Testis (tissue), 5 donors: ENCODE measurements around the gene MMADHC. TPM values are rescaled to one million over a fixed set of nuclear protein-coding genes. Genes with fewer than 3 reads are reported as not detected.

Experiments
- DNase-seq: peaks from one replicate; pipeline ENCODE4 v3.0.0-alpha.2; 2019
- H3K27ac ChIP-seq, 2 donors: fragments of 200-600 bp; sonication (generic); one replicate each; pipeline ENCODE4 v1.5.1; 2019
- H3K27me3 ChIP-seq: fragments of 200-600 bp; sonication (generic); one replicate; pipeline ENCODE4 v1.5.1; 2019
- H3K36me3 ChIP-seq: fragments of 200-600 bp; sonication (generic); one replicate; pipeline ENCODE4 v1.5.1; 2017; ENCODE audit warnings: low read depth; ENCODE audit errors: missing control alignments
- H3K4me1 ChIP-seq: fragments of 200-600 bp; sonication (generic); one replicate; pipeline ENCODE4 v1.5.1; 2019
- H3K4me3 ChIP-seq, 2 donors: fragments of 200-600 bp; sonication (generic); one replicate each; pipeline ENCODE4 v1.5.1; 2017 to 2019
- H3K9me3 ChIP-seq: fragments of 200-600 bp; sonication (generic); one replicate; pipeline ENCODE4 v1.5.1; 2017
- CTCF ChIP-seq, 3 experiments: fragments of 450-650 bp in 2 of 3; fragments of 200-600 bp in 1 of 3; sonication (generic) in 1 of 3; IDR thresholded peaks; one replicate each; pipeline ENCODE4 v1.5.1; 2016 to 2019; ENCODE audit warnings: antibody characterized with exemption in 3 of 3, mild to moderate bottlenecking in 2 of 3, moderate library complexity in 1 of 3
- POLR2A ChIP-seq: fragments of 450-650 bp; IDR thresholded peaks from one replicate; pipeline ENCODE4 v1.6.1; 2017; ENCODE audit warnings: antibody characterized with exemption, mild to moderate bottlenecking, moderate library complexity
- WGBS, 2 donors: methylation state at CpG; one replicate each; pipeline ENCODE4 v1.1.5; 2018; 5-methylcytosine and 5-hydroxymethylcytosine counted together
- intact Hi-C: fragments of 100-400 bp; cut with DNase I; formaldehyde crosslinking; loops from one replicate; pipeline ENCODE4 v1.15.1; 2023; ENCODE audit warnings: low total_unique reads
- long read RNA-seq, 2 donors: transcript quantifications; one replicate each; lab custom pipeline, GENCODE V29; 2026
- polyA plus RNA-seq: library from polyadenylated mRNA; stranded (reverse); fragments of 350-450 nt; fragmentation: Illumina TruSeq; extraction: RNeasy Lipid Tissue Mini Kit (QIAGEN cat#74804); gene quantifications from one replicate; pipeline ENCODE4 v1.2.3, GENCODE V29; 2014; ENCODE audit warnings: low read depth, low replicate concordance; ENCODE audit not compliant: insufficient read depth
- total RNA-seq, 2 donors: library from RNA; depleted of rRNA; stranded (reverse); fragments of >200 nt; gene quantifications; one replicate each; pipeline ENCODE4 v1.2.3, GENCODE V29; 2016

The MMADHC gene
- total RNA-seq (10 to 100 TPM; 46.2 to 55.3 TPM), polyA plus RNA-seq (133 TPM)
- long read RNA-seq, donor 1, transcript MMADHC-203 (7 exons, 1,726 nt): minor isoform, 5 of 61 reads
- long read RNA-seq, donor 1, transcript MMADHC-201 (8 exons, 1,436 nt): major isoform, 55 of 61 reads
- long read RNA-seq, donor 1, partial matches to known transcripts: 0 of 61 reads
- long read RNA-seq, donor 1, other reads (novel, unspliced or antisense): 0 of 61 reads
- long read RNA-seq, donor 2, transcript MMADHC-201 (8 exons, 1,436 nt): major isoform, 33 of 42 reads
- long read RNA-seq, donor 2, partial matches to known transcripts: 7 of 42 reads
- long read RNA-seq, donor 2, other reads (novel, unspliced or antisense): 0 of 42 reads

- DNase-seq: peak; percentile 97
- no peaks in the 10 kb centered on the region for H3K27me3 ChIP-seq
- TF ChIP-seq POLR2A (peak; percentile 83), CTCF (IDR thresholded peaks at IDR 0.05) (no peak)
- no peaks in the 10 kb centered on the region for H3K9me3 ChIP-seq
- intact Hi-C loops: no loop called here
- H3K4me3 ChIP-seq: peak within 1 kb of the TSS; percentile 69 to 77
- 0 to 1% methylated on average over 27 to 45 of the region's 45 CpGs for WGBS, 2 donors
- peaks cover 12% of the 10 kb centered on the region for H3K4me1 ChIP-seq
- H3K36me3 ChIP-seq: no peaks in the 10 kb centered on the region
- peak within 1 kb of the TSS; percentile 87 to 94 for H3K27ac ChIP-seq
These were observed at the start of gene MMADHC for GRCh38 chr2:149587220-149587949. Gene MMADHC, minus strand, starts transcription at chr2:149587775. Its CDS starts 678 bp downstream, at chr2:149587097.

GRCh38 chr2:149634103-149634502 is 46.5 kb upstream of the MMADHC start:
- TF ChIP-seq POLR2A (no peak), CTCF (IDR thresholded peaks at IDR 0.05) (no peak)
- H3K4me3 ChIP-seq: no peak overlapping the region
- H3K27ac ChIP-seq: no peak overlapping the region
- H3K9me3 ChIP-seq: no peaks in the 10 kb centered on the region
- H3K36me3 ChIP-seq: no peaks in the 10 kb centered on the region
- 83 to 84% methylated on average over 5 of the region's 5 CpGs for WGBS, 2 donors
- intact Hi-C loops: no loop called here
- no peaks in the 10 kb centered on the region for H3K27me3 ChIP-seq
- no peaks in the 10 kb centered on the region for H3K4me1 ChIP-seq
- no peak for DNase-seq

GRCh38 chr2:149630445-149630844 is 42.9 kb upstream of the MMADHC start:
- Histone ChIP-seq H3K27ac (no peak overlapping the region), H3K27me3 (no peaks in the 10 kb centered on the region), H3K9me3 (no peaks in the 10 kb centered on the region), H3K4me1 (no peaks in the 10 kb centered on the region), H3K4me3 (no peak overlapping the region), H3K36me3 (no peaks in the 10 kb centered on the region)
- 92 to 100% methylated on average over 1 of the region's 1 CpG for WGBS, 2 donors
- DNase-seq: no peak
- TF ChIP-seq CTCF (IDR thresholded peaks at IDR 0.05): no peak
- TF ChIP-seq POLR2A: no peak
- intact Hi-C loops: no loop called here

- TF ChIP-seq POLR2A (no peak), CTCF (IDR thresholded peaks at IDR 0.05) (no peak)
These were observed 41.5 kb upstream of the MMADHC start for GRCh38 chr2:149629026-149629425.

More at GRCh38 chr2:149629026-149629425, 41.5 kb upstream of the MMADHC start:
- Histone ChIP-seq H3K9me3 (no peaks in the 10 kb centered on the region), H3K36me3 (no peaks in the 10 kb centered on the region), H3K27me3 (no peaks in the 10 kb centered on the region), H3K4me1 (no peaks in the 10 kb centered on the region), H3K27ac (no peak overlapping the region), H3K4me3 (no peak overlapping the region)
- intact Hi-C loops: no loop called here
- DNase-seq: no peak
